GM21447 (cell line): ENCODE measurements around the gene USP12.
"Not testable (repeated sequence)": the region's sequence is repeated elsewhere in the genome, so short reads cannot be mapped to it uniquely, and the experiment has no call there.

Source experiments
- ATAC-seq: cut with Tn5 transposase; IDR thresholded peaks from one replicate; pipeline ENCODE4 v1.9.1; 2021; ENCODE audit not compliant: unreplicated experiment

The USP12 gene

DNA sequence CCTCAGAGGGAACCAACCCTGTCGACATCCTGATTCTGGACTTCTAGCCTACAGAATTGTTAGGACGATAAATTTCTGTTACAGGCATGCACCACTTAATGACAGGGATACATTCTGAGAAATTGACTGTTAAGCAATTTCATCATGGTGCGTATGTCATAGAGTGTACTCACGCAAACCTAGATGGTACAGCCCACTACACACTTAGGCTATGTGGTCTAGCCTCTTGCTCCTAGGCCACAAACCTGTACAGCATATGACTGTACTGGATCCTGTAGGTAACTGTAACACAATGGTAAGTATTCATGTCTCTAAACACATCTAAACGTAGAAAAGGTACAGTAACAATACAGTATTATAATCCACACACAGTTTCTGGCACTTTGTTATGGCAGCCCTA, 13.3 kb downstream of the USP12 start:
- ATAC-seq: no peak

DNA sequence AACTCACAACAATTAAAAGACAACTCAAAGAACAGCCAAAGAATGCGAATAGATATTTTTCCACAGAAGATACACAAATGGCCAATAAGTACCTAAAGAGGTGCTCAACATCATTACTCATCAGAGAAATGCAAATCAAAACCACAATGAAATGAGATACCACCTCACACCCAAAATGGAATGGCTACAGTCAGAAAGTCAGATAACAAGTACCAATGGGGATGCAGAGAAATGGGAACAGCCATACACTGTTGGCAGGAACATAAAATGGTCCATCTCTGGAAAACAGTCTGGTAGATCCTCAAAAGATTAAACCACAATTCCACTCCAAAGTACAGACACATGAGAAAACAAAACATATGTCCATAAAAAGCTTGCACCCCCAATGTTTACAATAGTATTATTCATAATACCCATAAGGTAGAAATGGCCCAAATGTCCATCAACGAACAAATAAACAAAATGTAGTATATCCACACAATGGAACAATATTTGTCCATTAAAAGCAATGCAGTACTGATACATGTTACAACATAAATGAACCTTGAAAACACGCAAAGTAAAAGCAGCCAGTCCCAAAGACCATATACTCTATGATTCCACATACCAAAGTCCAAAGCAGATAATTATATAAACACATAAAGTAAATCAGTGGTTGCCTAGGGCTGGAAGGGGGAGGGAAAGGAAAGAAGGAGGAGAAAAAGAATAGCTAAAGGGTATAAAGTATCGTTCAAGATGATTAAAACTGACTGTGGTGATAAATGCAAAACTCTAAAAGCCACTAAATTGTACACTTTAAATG, 19.6 kb downstream of the USP12 start:
- no peak for ATAC-seq

GRCh38 chr13:27149702-27150101, 21.9 kb downstream of the USP12 start:
- no peak for ATAC-seq

DNA sequence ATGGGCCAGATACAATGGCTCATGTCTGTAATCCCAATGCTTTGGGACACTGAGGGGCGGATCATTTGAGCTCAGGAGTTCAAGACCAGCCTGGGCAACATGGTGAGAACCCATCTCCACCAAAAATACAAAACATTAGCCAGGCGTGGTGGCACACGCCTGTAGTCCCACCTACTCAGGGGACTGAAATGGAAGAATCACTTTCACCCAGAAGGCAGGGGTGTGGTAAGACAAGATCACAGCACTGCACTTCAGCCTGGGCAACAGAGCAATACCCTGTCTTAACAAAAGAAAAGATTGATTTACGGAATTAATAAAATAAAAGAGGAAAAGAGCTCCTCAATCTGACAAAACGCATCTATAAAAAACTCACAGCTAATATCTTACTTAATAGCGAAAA, 22.7 kb downstream of the USP12 start:
- no peak for ATAC-seq

DNA sequence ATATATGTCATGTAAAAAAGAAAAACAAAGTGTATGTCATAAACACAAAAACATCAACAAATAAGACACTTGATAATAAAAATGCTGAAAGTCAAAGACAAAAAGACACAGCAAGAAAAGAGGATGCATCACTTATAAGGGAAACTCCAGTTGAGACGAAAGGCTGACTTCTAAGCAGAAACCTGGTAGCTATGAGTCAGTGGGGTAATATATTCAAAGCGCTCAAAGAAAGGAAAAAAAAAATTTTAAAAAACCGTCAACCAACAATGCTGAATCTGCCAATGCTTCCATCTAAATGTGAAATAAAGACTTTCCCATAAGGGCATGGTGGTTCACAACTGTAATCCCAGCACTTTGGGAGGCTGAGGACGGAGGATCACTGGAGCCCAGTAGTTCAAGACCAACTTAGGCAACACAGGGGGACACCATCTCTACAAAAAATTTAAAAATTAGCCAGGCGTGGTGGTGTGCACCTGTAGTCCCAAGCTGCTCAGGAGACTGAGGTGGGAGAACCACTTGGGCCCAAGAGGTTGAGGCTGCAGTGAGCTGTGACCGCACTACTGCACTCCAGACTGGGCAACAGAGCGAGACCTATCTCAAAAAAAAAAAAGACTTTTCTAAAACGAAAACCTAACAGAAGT, 24.0 kb downstream of the USP12 start:
- ATAC-seq: peak; percentile 66

- ATAC-seq: no peak
These were observed 29.9 kb downstream of the USP12 start for GRCh38 chr13:27141746-27142145.

DNA sequence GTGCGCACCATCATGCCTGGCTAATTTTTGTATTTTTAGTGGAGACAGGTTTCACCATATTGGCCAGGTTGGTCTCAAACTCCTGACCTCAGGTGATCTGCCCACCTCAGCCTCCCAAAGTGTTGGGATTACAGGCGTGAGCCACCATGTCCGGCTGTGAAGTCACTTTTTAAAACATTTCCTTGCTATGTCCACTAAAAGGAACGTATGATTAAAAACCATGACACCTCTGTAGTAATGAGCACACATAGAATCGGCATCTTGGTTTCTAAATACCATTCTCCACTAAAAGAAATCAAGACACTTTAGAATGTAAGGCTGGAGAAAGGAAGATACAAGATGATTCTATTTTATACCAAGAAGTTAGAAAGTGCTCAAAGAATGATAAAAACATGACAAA, 30.5 kb downstream of the USP12 start:
- not testable (repeated sequence) for ATAC-seq

DNA sequence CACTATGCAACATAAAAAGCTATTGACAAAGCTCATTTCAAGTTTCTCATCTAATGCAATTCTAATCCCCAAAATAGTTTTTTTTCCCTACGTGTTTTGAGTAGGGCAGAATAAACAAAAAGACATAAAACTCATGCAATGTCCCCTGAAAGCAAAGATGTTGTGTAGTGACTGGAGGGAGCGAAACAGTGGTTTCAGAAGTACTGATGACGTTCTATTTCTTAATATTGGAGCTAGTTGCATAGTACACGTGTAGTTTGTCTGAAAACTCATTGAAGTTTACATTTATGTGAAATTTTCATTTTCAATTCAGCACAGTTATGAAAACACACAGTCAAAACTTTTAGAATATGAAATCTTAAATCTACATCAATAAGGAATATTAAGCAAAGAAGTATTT, 31.6 kb downstream of the USP12 start:
- ATAC-seq: no peak

DNA sequence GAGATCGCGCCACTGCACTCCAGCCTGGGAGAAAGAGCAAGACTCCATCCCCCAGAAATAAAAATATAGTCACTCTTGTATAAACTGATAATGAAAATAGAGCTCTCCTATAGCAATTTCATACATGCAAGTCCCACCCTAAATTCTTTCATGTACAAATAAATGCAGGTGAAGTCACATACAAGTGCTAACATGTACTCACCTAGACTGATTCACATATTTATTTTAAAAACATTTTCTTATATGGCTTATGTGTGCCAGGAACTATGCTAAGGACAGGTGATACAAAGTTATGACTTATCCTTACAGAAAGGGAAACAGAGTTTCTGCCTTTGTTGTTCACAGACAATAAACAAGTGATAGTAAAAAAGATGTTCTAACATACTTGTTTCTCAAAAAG, 32.0 kb downstream of the USP12 start:
- no peak for ATAC-seq

DNA sequence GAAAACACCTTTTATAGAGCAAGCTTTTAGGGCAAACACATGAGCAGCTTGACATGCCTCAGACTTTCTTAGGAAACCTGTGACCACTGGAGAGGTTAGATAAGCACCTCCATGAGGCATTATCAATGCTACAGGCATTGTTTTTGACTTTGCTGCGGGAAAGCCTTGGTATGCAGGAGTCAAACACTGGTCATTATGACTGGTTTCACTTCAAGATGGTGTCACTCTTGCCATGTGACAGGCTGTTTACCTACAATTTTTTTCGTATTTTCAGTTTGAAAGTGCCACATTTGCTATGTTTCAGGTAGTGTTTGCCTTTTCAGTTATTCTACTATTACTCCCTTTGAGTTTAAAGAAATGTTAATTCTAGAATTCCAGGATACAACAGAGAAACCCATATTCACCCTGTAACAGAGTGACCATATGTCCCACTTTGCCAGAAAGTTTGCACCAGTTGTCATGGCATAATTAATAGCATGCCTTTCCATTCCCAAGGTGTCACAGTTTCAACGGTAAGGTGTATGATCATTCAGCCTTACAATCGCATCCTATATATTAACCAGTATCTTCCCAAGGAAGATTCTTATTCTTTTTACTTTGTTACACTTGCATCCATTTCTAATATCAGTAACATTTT, 33.0 kb downstream of the USP12 start:
- no peak for ATAC-seq

DNA sequence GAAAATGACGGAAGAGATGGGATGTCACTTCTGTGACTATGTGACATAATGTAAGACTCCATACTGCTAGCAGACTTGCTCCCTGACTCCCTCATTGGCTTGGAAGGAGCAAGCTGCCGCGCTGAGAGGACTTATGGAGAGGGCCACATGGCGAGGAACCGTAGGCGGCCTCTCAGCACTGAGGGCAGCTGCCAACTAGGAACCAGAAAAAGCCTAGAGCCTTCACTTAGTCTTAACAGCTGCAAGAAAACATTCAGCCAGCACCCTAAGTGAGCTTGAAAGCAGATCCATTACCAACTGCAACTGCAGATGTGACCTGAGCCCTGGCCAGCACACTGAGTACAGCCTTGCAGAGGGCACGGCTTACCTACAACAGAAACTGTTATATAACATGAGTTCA, 33.9 kb downstream of the USP12 start:
- no peak for ATAC-seq

- no peak for ATAC-seq
These were observed 36.6 kb downstream of the USP12 start for GRCh38 chr13:27135023-27135422.

DNA sequence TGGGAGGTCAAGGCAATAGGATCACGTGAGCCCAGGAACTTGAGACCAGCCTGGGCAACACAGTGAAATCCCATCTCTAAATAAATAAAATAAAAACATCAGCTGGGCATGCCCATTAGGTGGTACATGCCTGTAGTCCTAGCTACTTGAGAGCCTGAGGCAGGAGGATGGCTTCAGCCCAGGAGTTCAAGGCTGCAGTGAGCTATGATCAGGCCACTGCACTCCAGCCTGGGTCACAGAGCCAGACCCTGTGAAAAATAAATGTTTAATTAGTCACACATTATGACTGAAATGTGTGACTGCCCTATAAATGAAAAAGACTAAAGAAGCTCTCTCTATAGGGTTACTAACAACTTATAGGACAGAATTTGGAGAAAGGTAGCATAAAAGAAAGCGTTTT, 37.7 kb downstream of the USP12 start:
- no peak for ATAC-seq

- ATAC-seq: peak; percentile 38
These were observed 39.1 kb downstream of the USP12 start for GRCh38 chr13:27132538-27132937.

DNA sequence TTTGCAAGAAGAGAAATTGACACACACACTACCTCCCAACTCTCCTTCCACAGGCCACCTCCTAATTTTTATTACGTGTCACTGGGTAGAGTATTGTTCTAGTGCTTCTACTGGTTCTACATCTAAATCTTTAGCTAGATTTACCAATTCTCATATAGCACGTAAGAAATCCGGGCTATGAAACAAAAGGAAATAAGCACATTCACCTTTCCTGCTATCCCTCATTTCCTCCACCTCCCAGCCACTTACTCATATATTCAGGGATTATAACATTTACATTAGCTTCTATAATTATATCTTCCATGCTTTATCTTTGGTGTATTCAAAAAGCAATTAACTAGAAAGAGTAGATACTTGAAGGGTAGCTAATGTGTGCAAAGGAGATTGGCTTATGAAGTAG, 39.7 kb downstream of the USP12 start:
- ATAC-seq: no peak

- peak; percentile 72 for ATAC-seq
These were observed 40.5 kb downstream of the USP12 start for GRCh38 chr13:27130979-27131623.

DNA sequence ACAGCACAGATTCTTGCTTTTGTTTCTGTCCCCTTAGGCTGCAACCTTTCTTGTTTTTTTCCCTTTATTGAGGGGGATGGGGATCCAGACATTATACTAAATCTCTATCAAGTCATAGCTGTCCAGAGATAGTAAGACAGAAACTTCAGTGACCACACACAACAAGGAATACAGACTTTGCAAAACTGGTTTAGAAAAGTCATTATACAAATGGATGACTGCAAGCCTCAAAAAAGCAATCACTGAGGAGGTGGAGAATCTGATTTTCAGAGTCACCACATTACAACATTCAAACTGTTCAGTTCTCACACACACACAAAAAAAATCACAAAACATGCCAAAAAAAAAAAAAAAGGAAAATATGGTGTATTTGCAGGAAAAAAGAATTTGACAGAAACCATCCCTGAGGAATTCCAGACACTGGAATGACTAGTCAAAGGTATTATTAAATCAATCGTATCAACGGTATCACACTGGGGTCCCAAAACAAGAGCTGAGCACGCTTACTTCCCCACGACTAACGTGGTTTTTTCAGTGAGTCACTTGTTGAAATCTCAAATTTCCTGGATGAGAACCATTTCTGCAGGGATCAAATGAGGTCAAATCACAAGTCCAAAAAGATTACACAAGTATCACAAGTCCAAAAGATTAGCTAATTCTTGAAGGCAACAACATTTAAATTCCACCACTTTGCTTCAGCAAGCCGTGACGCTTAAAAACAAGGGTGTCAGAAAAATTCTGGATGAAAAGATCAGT, 41.2 kb downstream of the USP12 start:
- no peak for ATAC-seq

DNA sequence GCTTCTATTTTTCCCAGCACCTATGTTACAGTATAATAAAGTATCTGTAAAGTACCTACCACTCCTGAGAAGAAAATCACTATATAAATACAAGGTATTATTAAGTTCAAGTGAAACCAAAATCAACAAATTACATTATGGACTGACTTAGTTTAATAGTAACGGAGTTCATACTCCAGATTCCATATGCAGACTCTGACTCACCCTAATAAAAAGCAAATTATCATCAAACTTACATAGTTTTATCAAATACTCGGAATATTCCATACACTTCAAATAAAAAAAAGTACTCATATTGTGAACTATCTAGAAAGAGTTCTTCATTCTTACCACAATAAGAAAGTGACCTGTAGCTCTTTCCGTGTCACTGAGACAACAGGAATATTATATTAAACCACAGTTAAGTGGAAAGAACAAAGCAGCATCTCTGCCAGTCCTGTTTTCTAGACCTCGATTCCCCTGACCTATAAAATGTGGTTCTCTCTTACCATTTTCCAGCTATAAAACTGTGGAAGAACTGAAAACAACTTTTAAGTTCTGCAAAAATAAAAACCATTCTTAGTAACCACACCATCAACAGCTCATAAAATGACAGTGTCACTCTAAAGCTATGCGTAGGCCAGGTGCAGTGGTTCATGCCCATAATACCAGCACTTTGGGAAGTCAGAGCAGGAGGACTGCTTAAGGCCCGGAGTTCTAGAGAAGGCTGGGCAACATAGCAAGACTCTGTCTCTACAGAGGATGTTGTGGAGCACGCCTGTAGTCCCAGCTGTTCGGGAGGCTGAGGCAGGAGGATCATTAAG, 42.6 kb downstream of the USP12 start:
- no peak for ATAC-seq

GRCh38 chr13:27126859-27127258, 44.8 kb downstream of the USP12 start:
- no peak for ATAC-seq
